Measurements from ENCODE around the gene CLIP3.
"Not testable (repeated sequence)": the region's sequence is repeated elsewhere in the genome, so short reads cannot be mapped to it uniquely, and the experiment has no call there.

CLIP3 gene

GRCh38 chr19:36032251-36033104, at the start of gene CLIP3:
TSS of gene CLIP3 (minus strand) at chr19:36032873. CDS start at chr19:36032357, 516 bp downstream.
- DNase-seq = peak; percentile 33

- no peak for DNase-seq
Measured at GRCh38 chr19:36081894-36082293, 49.2 kb upstream of the CLIP3 start.

- DNase-seq = no peak
Measured at GRCh38 chr19:36081385-36081784, 48.7 kb upstream of the CLIP3 start.

- DNase-seq = no peak
Measured at GRCh38 chr19:36079389-36079945, 46.8 kb upstream of the CLIP3 start.

GRCh38 chr19:36073121-36073876, 40.6 kb upstream of the CLIP3 start:
- no peak for DNase-seq

- DNase-seq = no peak
Measured at GRCh38 chr19:36072081-36072480, 39.4 kb upstream of the CLIP3 start.

GRCh38 chr19:36068810-36069499, 36.3 kb upstream of the CLIP3 start:
- DNase-seq = not testable (repeated sequence)

- DNase-seq = no peak
Measured at GRCh38 chr19:36067681-36068080, 35.0 kb upstream of the CLIP3 start.

GRCh38 chr19:36064826-36065225, 32.2 kb upstream of the CLIP3 start:
- DNase-seq = no peak

- no peak for DNase-seq
Measured at GRCh38 chr19:36061367-36061766, 28.7 kb upstream of the CLIP3 start.

GRCh38 chr19:36060430-36060829, 27.8 kb upstream of the CLIP3 start:
- DNase-seq = no peak

- no peak for DNase-seq
Measured at GRCh38 chr19:36059180-36059910, 26.7 kb upstream of the CLIP3 start.

- no peak for DNase-seq
Measured at GRCh38 chr19:36058481-36059179, 26.0 kb upstream of the CLIP3 start.

- peak; percentile 92 for DNase-seq
Measured at GRCh38 chr19:36054733-36055686, 22.3 kb upstream of the CLIP3 start, which contains the start of gene WDR62. TSS of gene WDR62 (plus strand) at chr19:36054897. CDS start at chr19:36054972, 75 bp downstream.

- DNase-seq = peak; percentile 100
Measured at GRCh38 chr19:36054119-36054732, 21.6 kb upstream of the CLIP3 start, which contains the start of gene THAP8. TSS of gene THAP8 (minus strand) at chr19:36054285. CDS start at chr19:36054217, 68 bp downstream.

GRCh38 chr19:36051637-36052036, 19.0 kb upstream of the CLIP3 start:
- no peak for DNase-seq

GRCh38 chr19:36051236-36051635, 18.6 kb upstream of the CLIP3 start:
- DNase-seq = no peak

- DNase-seq = no peak
Measured at GRCh38 chr19:36049080-36049698, 16.5 kb upstream of the CLIP3 start.

- no peak for DNase-seq
Measured at GRCh38 chr19:36047835-36048234, 15.2 kb upstream of the CLIP3 start.
